ENCODE results near the gene CD300A.

DNA sequence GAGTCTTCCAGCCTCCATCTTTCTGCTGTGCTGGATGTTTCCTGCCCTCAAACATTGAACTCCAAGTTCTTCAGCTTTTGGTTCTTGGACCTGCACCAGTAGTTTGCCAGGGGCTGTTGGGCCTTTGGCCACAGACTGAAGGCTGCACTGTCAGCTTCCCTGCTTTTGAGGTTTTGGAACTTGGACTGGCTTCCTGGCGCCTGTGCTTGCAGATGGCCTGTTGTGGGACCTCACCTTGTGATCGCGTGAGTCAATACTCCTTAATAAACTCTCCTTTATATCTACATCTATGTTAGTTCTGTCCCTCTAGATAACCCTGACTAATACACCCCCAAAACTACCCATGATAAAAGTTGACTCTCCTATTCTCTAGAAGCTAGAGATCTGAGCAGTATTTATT, 7.6 kb upstream of the CD300A start:
- TF ChIP-seq, protein P1, sequence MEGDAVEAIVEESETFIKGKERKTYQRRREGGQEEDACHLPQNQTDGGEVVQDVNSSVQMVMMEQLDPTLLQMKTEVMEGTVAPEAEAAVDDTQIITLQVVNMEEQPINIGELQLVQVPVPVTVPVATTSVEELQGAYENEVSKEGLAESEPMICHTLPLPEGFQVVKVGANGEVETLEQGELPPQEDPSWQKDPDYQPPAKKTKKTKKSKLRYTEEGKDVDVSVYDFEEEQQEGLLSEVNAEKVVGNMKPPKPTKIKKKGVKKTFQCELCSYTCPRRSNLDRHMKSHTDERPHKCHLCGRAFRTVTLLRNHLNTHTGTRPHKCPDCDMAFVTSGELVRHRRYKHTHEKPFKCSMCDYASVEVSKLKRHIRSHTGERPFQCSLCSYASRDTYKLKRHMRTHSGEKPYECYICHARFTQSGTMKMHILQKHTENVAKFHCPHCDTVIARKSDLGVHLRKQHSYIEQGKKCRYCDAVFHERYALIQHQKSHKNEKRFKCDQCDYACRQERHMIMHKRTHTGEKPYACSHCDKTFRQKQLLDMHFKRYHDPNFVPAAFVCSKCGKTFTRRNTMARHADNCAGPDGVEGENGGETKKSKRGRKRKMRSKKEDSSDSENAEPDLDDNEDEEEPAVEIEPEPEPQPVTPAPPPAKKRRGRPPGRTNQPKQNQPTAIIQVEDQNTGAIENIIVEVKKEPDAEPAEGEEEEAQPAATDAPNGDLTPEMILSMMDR (IDR thresholded peaks at IDR 0.05): no peak
- no peak for TF ChIP-seq POLR2A (IDR thresholded peaks at IDR 0.05; ENCODE audit: low read depth)
- TF ChIP-seq POLR2AphosphoS5 (IDR thresholded peaks at IDR 0.05): no peak
- TF ChIP-seq EP300 (IDR thresholded peaks at IDR 0.05): no peak

Measured in esophagus muscularis mucosa (tissue), 4 donors.